ENCODE results near the gene SUCNR1. TPM values are rescaled to one million over a fixed set of nuclear protein-coding genes. Genes with fewer than 3 reads are reported as not detected.
A peak's percentile ranks its signal among the peaks of the same experiment; 100 is the strongest.
"Not testable (repeated sequence)": the region's sequence is repeated elsewhere in the genome, so short reads cannot be mapped to it uniquely, and the experiment has no call there.

The SUCNR1 gene
- total RNA-seq, 1 experiment from 2014 or later: 0.47 TPM

DNA sequence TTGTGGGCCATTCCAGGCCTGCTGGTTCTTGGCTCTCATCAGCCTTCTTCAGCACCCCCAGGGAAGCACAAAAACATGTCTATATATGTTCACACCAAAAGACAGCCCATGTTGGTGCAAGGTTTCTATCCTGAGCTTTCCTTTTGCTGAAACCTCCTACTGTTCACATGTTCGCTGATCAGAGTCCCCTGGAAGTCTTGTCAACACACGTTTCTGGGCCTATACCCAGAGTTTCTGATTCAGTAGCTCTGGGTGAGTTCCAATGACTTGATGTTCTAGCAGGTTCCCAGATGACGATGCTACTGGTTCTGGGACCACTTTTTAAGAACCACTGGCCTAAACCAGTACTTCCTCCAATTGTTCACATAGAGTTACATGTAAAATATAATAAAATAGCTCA lies 46.0 kb downstream of the SUCNR1 start:
- DNase-seq (ENCODE audit: low read depth): no peak
- in situ Hi-C loops (cut with HindIII; ENCODE audit: low pct_unique_long_range_greater_than_20kb, low sequenced_read_pairs): no loop called here

- no peak for DNase-seq (ENCODE audit: low read depth)
- in situ Hi-C loops (cut with HindIII; ENCODE audit: low pct_unique_long_range_greater_than_20kb, low sequenced_read_pairs): no loop called here
These were observed 50.5 kb downstream of the SUCNR1 start for GRCh38 chr3:151923901-151924300.

DNA sequence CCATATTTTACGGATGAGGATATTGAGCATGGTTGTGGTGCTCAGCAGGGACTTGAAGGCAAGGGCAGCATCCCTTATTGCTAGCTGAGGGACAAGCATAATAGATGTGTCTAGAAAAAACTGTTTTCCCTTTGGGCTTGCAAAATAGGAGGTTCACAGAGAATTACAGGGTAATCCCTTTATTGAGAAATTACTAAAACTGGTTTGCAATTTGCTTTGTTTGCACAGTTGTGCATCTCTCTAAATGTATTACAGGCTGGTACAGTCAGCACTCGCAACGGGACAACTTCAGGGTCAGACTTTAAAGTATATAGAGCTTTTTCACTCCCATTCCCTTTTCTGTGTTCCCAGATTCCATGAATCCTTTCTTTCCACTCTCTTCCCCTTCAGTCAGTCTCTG lies 51.3 kb downstream of the SUCNR1 start:
- no peak for DNase-seq (ENCODE audit: low read depth)
- in situ Hi-C loops (cut with HindIII; ENCODE audit: low pct_unique_long_range_greater_than_20kb, low sequenced_read_pairs): no loop called here

GRCh38 chr3:151925419-151925818 lies 52.0 kb downstream of the SUCNR1 start:
- no peak for DNase-seq (ENCODE audit: low read depth)
- in situ Hi-C loops (cut with HindIII; ENCODE audit: low pct_unique_long_range_greater_than_20kb, low sequenced_read_pairs): no loop called here

DNA sequence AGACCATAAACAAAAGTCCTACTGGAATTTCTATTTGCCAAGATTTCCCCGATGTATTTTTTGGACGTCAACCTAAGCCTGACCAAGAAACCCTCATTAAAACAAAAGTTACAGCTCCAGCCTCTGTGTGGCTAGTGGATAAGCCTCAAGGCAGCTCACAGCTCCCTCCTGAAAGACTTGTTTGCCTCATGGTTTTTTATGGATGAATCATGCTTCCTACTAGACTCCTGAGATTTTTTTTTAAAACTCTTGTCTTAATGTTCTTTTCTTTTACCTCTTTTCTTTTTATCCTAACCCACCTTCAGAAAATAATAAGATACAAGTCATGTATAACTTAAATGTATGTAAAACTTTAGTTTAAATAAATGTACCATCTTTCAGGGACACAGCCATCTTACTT lies 52.4 kb downstream of the SUCNR1 start:
- DNase-seq (ENCODE audit: low read depth): peak; percentile 17
- in situ Hi-C loops (cut with HindIII; ENCODE audit: low pct_unique_long_range_greater_than_20kb, low sequenced_read_pairs): no loop called here

DNA sequence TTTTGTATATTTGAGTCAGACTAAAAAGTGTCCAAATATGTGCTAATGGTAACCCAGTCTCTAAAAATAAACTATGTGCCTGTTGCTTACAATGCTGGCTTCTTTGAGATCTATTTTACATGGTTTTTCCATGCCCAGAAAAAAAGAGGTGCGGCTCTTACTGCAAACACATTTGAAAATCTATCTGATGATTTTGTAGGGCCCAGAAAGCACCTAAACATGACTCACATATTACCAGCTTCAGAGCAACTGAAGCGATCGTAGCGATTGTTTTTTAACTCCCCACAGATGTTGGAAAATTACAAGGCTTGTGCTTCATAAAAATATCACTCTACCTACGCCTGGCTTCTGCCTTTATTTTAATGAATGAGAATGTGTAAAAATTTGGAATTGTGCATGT lies 53.5 kb downstream of the SUCNR1 start:
- in situ Hi-C loops (cut with HindIII; ENCODE audit: low pct_unique_long_range_greater_than_20kb, low sequenced_read_pairs): no loop called here
- DNase-seq (ENCODE audit: low read depth): peak; percentile 39

DNA sequence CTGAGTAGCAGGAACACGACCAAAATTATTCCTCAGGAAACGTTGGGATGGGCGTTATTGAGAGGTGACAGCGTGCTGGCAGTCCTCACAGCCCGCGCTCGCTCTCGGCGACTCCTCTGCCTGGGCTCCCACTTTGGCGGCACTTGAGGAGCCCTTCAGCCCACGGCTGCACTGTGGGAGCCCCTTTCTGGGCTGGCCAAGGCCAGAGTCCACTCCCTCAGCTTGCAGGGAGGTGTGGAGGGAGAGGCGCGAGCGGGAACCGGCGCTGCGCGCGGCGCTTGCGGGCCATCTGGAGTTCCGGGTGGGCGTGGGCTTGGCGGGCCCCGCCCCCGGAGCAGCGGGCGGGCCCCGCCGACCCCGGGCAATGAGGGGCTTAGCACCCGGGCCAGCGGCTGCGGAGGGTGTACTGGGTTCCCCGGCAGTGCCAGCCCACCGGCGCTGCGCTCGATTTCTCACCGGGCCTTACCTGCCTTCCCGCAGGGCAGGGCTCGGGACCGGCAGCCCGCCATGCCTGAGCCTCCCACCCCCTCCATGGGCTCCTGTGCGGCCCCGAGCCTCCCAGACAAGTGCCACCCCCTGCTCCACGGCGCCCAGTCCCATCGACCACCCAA lies 54.6 kb downstream of the SUCNR1 start:
- in situ Hi-C loops (cut with HindIII; ENCODE audit: low pct_unique_long_range_greater_than_20kb, low sequenced_read_pairs); DNase-seq (ENCODE audit: low read depth): not testable (repeated sequence)

DNA sequence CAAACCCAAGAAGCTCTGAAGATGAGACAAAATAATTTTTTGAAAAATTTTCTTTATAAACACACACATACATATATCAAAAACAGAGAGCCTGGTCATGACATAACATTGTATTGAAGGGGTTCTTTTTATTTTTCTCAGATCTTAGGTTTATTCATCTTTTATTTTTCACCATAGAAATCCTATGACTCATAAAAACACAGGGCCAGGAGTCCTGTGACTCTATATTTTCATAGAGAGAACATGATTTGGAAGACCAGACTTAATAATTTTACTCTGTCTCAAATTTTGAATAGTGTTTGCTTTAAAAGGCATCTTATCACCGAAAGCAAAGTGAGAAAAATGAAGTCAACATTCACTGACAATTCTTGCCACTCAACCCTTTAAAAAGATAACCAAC lies 57.7 kb downstream of the SUCNR1 start:
- no peak for DNase-seq (ENCODE audit: low read depth)
- in situ Hi-C loops (cut with HindIII; ENCODE audit: low pct_unique_long_range_greater_than_20kb, low sequenced_read_pairs): no loop called here

DNA sequence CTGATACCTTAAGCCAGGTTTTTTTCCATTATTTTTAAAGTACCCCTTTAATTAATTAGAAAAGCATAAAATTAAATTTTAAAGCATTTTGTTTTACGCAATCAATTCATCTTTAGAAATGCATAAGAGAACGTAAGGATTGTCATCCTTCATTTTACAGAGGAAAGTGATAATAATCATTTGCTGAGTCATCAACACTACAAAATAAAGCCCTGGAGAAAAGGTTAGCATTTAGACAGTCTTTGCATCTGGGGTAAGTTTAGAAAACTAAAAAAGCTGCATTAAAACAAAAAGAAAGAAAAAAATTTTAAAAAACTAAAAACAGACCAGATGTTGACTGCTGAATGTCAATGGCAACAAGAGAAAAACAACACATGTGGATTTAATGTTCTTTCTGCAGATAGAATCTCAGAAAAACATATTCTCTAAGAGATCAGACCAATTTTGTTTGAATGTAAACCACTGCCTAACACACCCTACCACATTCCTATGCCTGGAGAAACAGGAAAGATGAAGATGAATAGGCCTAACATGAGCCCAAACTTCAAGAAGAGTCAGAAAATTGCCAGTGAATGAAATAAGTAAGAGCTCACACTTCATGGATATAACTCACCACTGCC lies 59.9 kb downstream of the SUCNR1 start:
- in situ Hi-C loops (cut with HindIII; ENCODE audit: low pct_unique_long_range_greater_than_20kb, low sequenced_read_pairs): no loop called here
- DNase-seq (ENCODE audit: low read depth): no peak

Other genes with a start within 250 kb of the SUCNR1 start
- not detected in 2 replicates for gene AADACL2, start 139.7 kb upstream of the SUCNR1 start, total RNA-seq (2014; rRNA removed; shearing (Covaris generic); ENCODE audit: low replicate concordance)
- gene AADAC, start 59.5 kb upstream of the SUCNR1 start, total RNA-seq (2014; rRNA removed; shearing (Covaris generic); ENCODE audit: low replicate concordance): not detected in 2 replicates